Ramos (cell line): ENCODE measurements around the gene CTDSPL2.
"Not testable (repeated sequence)": the region's sequence is repeated elsewhere in the genome, so short reads cannot be mapped to it uniquely, and the experiment has no call there.

Experiments used
- in situ Hi-C: fragments of 300-500 bp; cut with MboI; formaldehyde crosslinking; loops from one replicate; pipeline ENCODE4 v1.14.3; 2022; ENCODE audit warnings: low sequenced_read_pairs; ENCODE audit not compliant: unreplicated experiment

CTDSPL2 gene

GRCh38 chr15:44479343-44479742 is 51.9 kb downstream of the CTDSPL2 start:
- in situ Hi-C loops: no loop called here

DNA sequence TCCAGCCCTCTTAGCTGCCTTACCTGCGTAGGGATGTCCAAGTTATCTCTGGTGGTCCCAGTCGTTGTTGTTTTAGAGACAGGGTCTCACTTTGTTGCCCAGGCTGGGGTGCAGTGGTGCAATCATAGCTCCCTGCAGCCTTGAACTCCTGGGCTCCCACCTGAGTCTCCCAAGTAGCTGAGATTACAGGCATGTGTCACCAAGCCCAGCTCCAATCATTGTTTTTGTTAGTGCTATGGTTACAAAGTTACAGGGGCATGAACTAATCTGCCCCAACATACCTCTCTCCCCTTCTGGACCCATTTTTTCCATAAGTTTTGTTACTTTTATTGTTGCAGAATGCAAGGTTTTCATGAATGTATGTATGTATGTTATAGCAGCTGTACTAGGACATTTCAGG is 54.7 kb downstream of the CTDSPL2 start:
- in situ Hi-C loops: no loop called here

DNA sequence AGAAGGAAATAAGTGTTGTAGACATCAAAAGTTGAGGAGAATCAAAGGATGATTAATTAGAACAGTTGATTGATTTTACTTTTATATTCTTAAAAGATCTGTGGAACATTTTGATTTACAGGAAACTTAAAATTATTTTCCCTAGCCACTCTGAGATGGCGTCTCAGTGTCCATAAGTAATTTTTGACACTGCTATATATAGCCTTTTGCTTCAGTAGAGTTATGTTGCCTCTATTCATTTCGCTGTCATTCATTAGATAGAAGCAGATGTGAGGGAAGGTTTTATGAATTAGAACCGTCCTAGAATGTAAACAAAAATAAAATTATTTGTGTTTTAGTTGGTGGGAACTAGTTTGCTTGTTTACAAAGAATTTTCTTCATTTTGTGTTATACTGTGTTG is 58.5 kb downstream of the CTDSPL2 start:
- in situ Hi-C loops: no loop called here

- in situ Hi-C loops: no loop called here
Observed at GRCh38 chr15:44489464-44489863, 62.0 kb downstream of the CTDSPL2 start.

DNA sequence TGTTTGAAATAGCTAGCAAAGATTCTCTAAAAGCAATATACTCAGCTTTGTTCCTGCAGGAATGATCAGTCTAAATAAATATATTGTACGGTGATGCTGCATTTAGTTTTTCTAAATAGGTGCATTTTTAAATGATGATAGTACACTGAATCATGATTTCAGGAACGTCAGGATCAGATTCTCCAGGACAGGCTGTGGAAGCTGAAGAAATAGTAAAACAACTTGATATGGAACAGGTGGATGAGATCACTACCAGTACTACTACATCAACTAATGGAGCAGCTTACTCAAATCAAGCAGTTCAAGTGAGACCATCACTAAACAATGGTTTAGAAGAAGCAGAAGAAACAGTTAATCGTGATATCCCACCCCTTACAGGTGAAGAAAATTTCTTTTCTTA is 63.2 kb downstream of the CTDSPL2 start:
- in situ Hi-C loops: no loop called here

- in situ Hi-C loops: no loop called here
Observed at GRCh38 chr15:44492040-44492439, 64.6 kb downstream of the CTDSPL2 start.

- in situ Hi-C loops: no loop called here
Observed at GRCh38 chr15:44492672-44493071, 65.2 kb downstream of the CTDSPL2 start.

DNA sequence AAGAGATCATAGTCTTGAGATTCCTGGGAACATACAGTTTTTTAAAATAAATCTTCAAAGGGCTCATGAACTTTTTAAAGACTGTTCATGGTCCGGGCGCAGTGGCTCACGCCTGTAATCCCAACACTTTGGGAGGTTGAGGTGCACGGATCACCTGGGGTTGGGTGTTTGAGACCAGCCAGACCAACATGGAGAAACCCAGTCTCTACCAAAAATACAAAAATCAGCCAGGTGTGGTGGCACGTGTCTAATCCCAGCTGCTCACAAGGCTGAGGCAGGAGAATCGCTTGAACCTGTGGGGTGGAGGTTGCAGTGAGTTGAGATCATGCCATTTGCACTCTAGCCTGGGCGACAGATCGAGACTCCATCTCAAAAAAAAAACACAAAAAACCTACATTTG is 68.1 kb downstream of the CTDSPL2 start:
- in situ Hi-C loops: no loop called here

- in situ Hi-C loops: loop anchor here (25.0 kb wide), 1 partner anchor 613 kb away; no protein-coding TSS in a partner anchor
Observed at GRCh38 chr15:44500555-44500954, 73.1 kb downstream of the CTDSPL2 start.

DNA sequence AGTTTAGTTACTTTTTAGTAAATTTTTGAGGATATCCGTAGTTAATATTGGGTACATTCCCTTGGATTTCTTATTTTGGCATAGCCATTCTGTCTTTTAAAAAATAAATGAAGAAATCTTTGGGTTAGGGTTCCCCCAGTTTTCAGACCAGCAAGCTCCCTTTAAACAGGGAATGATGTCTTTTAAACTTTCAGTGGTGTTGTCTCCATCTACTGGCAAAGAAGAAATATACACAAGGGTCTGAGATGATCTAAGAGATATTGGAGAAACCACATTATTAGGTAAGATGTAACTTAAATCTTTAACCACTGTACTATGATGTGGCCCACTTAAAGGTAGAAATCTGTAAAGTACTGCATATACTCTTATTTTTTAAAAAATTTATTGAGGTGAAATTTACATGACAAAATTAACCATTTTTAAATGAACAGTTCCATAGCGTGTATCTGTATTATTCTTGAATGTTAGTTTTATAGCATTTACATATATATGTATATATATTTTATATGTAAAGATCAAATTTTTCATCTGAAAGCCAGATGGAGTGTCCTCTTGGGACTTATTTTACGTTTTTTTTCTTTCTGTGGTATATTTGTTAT is 74.4 kb downstream of the CTDSPL2 start:
- in situ Hi-C loops: loop anchor here (25.0 kb wide), 1 partner anchor 615 kb away; no protein-coding TSS in a partner anchor

DNA sequence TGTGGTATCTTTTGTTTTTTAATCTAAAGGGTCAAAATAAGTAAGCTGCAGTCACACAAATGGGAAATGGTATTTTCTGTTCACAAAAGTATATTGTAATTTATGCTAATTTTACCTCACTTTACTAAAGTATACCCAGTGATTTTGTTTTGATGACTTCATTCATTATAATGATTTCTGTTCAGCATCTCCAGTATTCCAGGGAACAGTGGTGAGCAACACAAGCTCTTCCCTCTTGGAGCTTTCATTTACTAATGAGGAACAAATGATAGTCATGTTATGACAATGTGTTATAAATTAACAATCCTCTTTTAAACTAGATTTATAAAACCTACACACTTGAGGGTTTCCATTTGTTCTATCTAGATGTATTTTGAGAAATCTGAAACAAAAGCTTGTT is 89.0 kb downstream of the CTDSPL2 start:
- in situ Hi-C loops: loop anchor here (25.0 kb wide), 1 partner anchor 629 kb away; no protein-coding TSS in a partner anchor

- in situ Hi-C loops: loop anchor here (25.0 kb wide), 1 partner anchor 632 kb away; no protein-coding TSS in a partner anchor
Observed at GRCh38 chr15:44519537-44519936, 92.1 kb downstream of the CTDSPL2 start.

- in situ Hi-C loops: no loop called here
Observed at GRCh38 chr15:44525018-44525417, 97.6 kb downstream of the CTDSPL2 start.

- in situ Hi-C loops: no loop called here
Observed at GRCh38 chr15:44527241-44527640, 99.8 kb downstream of the CTDSPL2 start.

- in situ Hi-C loops: no loop called here
Observed at GRCh38 chr15:44529864-44530604, 102.6 kb downstream of the CTDSPL2 start.

GRCh38 chr15:44530653-44531052 is 103.2 kb downstream of the CTDSPL2 start:
- in situ Hi-C loops: no loop called here

- in situ Hi-C loops: not testable (repeated sequence)
Observed at GRCh38 chr15:44532275-44532674, 104.8 kb downstream of the CTDSPL2 start.

- in situ Hi-C loops: no loop called here
Observed at GRCh38 chr15:44532689-44533088, 105.3 kb downstream of the CTDSPL2 start.

DNA sequence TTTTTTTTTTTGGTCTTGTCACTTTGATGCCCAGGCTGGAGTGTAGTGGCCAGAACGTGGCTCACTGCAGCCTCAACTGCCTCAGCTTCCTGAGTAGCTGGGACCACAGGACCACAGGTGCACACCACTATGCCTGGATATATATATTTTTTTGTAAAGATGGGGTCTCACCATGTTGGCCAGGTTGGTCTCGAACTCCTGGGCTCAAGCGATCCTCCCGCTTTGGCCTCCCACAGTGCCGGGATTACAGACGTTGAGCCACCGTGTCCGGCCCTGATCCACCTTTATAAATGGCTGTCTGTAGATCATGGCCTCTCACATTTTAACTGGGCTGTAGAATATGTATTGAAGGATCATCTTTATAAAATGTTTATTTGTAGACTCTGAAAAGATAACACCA is 107.7 kb downstream of the CTDSPL2 start:
- in situ Hi-C loops: no loop called here

- in situ Hi-C loops: no loop called here
Observed at GRCh38 chr15:44535523-44536301, 108.3 kb downstream of the CTDSPL2 start.
